Vagina (tissue), 2 donors: Measurements from ENCODE around the gene TGFBR3. TPM values are rescaled to one million over a fixed set of nuclear protein-coding genes. Genes with fewer than 3 reads are reported as not detected.
A peak's percentile ranks its signal among the peaks of the same experiment; 100 is the strongest.

ENCODE experiments used
- DNase-seq, 2 donors: peaks; one replicate each; pipeline ENCODE4 v3.0.0-alpha.2; 2017; ENCODE audit errors: extremely low spot score in 2 of 2
- H3K27ac ChIP-seq: fragments of 200-600 bp; sonication (generic); one replicate; pipeline ENCODE4 v1.5.1; 2019
- H3K27me3 ChIP-seq: fragments of 200-600 bp; sonication (generic); one replicate; pipeline ENCODE4 v1.5.1; 2019
- H3K36me3 ChIP-seq, 2 donors: fragments of 200-600 bp; sonication (generic); one replicate each; pipeline ENCODE4 v1.5.1; 2017 to 2019
- H3K4me1 ChIP-seq: fragments of 200-600 bp; sonication (generic); one replicate; pipeline ENCODE4 v1.5.1; 2019
- H3K4me3 ChIP-seq, 2 donors: fragments of 200-600 bp; sonication (generic); 1 replicate in 1 of 2; 2 replicates in 1 of 2; pipeline ENCODE4 v1.5.1; 2016 to 2019
- H3K9me3 ChIP-seq: fragments of 200-600 bp; sonication (generic); one replicate; pipeline ENCODE4 v1.5.1; 2019
- CTCF ChIP-seq, 3 experiments: fragments of 450-650 bp in 2 of 3; fragments of 200-600 bp in 1 of 3; sonication (generic) in 1 of 3; IDR thresholded peaks; one replicate each; pipeline ENCODE4 v1.5.1; 2017 to 2019; ENCODE audit warnings: antibody characterized with exemption in 3 of 3, mild to moderate bottlenecking in 2 of 3, moderate library complexity in 2 of 3
- POLR2A ChIP-seq, 2 donors: fragments of 450-650 bp; IDR thresholded peaks; one replicate each; pipeline ENCODE4 v1.6.1; 2017; ENCODE audit warnings: antibody characterized with exemption in 2 of 2, mild to moderate bottlenecking in 2 of 2, moderate library complexity in 2 of 2
- POLR2AphosphoS5 ChIP-seq, 2 donors: sonication (generic); formaldehyde crosslinking; IDR thresholded peaks; one replicate each; pipeline ENCODE4 v1.9.0; 2017; ENCODE audit warnings: antibody characterized with exemption in 2 of 2, mild to moderate bottlenecking in 2 of 2, low read depth in 1 of 2; ENCODE audit not compliant: insufficient read depth in 1 of 2
- intact Hi-C: fragments of 100-400 bp; cut with DNase I; formaldehyde crosslinking; loops from one replicate; pipeline ENCODE4 v1.15.1; 2023
- total RNA-seq: library from RNA; depleted of rRNA; stranded (reverse); fragments of >200 nt; gene quantifications from one replicate; pipeline ENCODE4 v1.2.3, GENCODE V29; 2016

Gene TGFBR3
- total RNA-seq, 1 donor from 2014 or later: 221 TPM

- H3K4me3 ChIP-seq: no peak overlapping the region
- no peaks in the 10 kb centered on the region for H3K9me3 ChIP-seq
- intact Hi-C loops: no loop called here
- peaks cover 43% of the 10 kb centered on the region for H3K4me1 ChIP-seq
- H3K36me3 ChIP-seq: peaks cover 0 to 9% of the 10 kb centered on the region in 2 donors
- no peaks in the 10 kb centered on the region for H3K27me3 ChIP-seq
- TF ChIP-seq CTCF (IDR thresholded peaks at IDR 0.05) (no peak), POLR2AphosphoS5 (IDR thresholded peaks at IDR 0.05; ENCODE audit: insufficient read depth in 1 of 2, low read depth in 1 of 2) (no peak), POLR2A (IDR thresholded peaks at IDR 0.05) (no peak)
- DNase-seq: no peak
- H3K27ac ChIP-seq: peak overlapping the region; percentile 67
These were observed 184.5 kb downstream of the TGFBR3 start for GRCh38 chr1:91701472-91701869.

- Histone ChIP-seq H3K36me3 (peaks cover 0 to 9% of the 10 kb centered on the region in 2 donors), H3K9me3 (no peaks in the 10 kb centered on the region), H3K27ac (peak overlapping the region; percentile 67), H3K27me3 (no peaks in the 10 kb centered on the region), H3K4me3 (no peak overlapping the region), H3K4me1 (peaks cover 43% of the 10 kb centered on the region)
- intact Hi-C loops: no loop called here
- DNase-seq: no peak
- TF ChIP-seq POLR2AphosphoS5 (IDR thresholded peaks at IDR 0.05; ENCODE audit: insufficient read depth in 1 of 2, low read depth in 1 of 2) (no peak), POLR2A (IDR thresholded peaks at IDR 0.05) (no peak), CTCF (IDR thresholded peaks at IDR 0.05) (no peak)
These were observed 185.0 kb downstream of the TGFBR3 start for GRCh38 chr1:91700771-91701471.

DNA sequence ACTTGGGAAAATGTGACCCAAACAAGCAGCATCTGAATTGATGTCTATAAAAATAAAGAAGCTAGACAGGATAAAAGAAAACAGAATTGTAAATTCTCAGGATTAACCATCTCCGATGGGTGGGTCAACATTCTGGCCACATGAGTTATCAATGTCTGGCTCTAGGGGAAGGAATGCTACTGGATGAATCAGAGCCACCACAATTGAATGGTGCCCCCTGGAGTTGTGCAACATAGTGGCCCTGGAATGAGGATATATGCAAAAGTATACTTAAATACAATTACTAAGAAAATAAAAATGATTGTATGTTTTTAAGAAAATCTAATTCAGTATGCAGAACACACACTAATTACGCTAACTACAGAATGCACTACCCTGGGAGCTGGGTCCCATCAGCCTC is 185.6 kb downstream of the TGFBR3 start:
- Histone ChIP-seq H3K9me3 (no peaks in the 10 kb centered on the region), H3K27me3 (no peaks in the 10 kb centered on the region), H3K36me3 (peaks cover 0 to 9% of the 10 kb centered on the region in 2 donors), H3K4me3 (no peak overlapping the region), H3K4me1 (peaks cover 43% of the 10 kb centered on the region), H3K27ac (peak overlapping the region; percentile 67)
- DNase-seq: no peak
- intact Hi-C loops: no loop called here
- TF ChIP-seq CTCF (IDR thresholded peaks at IDR 0.05) (no peak), POLR2AphosphoS5 (IDR thresholded peaks at IDR 0.05; ENCODE audit: insufficient read depth in 1 of 2, low read depth in 1 of 2) (no peak), POLR2A (IDR thresholded peaks at IDR 0.05) (no peak)

- H3K4me1 ChIP-seq: peaks cover 43% of the 10 kb centered on the region
- no peaks in the 10 kb centered on the region for H3K9me3 ChIP-seq
- no peak for DNase-seq
- intact Hi-C loops: no loop called here
- H3K27me3 ChIP-seq: no peaks in the 10 kb centered on the region
- H3K4me3 ChIP-seq: no peak overlapping the region
- H3K36me3 ChIP-seq: peaks cover 0 to 9% of the 10 kb centered on the region in 2 donors
- TF ChIP-seq POLR2AphosphoS5 (IDR thresholded peaks at IDR 0.05; ENCODE audit: insufficient read depth in 1 of 2, low read depth in 1 of 2) (no peak), POLR2A (IDR thresholded peaks at IDR 0.05) (no peak), CTCF (IDR thresholded peaks at IDR 0.05) (no peak)
- peak overlapping the region; percentile 67 for H3K27ac ChIP-seq
These were observed 186.5 kb downstream of the TGFBR3 start for GRCh38 chr1:91699339-91699974.

GRCh38 chr1:91697861-91698260 is 188.1 kb downstream of the TGFBR3 start:
- intact Hi-C loops: no loop called here
- H3K4me1 ChIP-seq: peaks cover 43% of the 10 kb centered on the region
- no peaks in the 10 kb centered on the region for H3K27me3 ChIP-seq
- no peaks in the 10 kb centered on the region for H3K9me3 ChIP-seq
- no peak for DNase-seq
- peaks cover 0 to 5% of the 10 kb centered on the region in 2 donors for H3K36me3 ChIP-seq
- no peak overlapping the region for H3K4me3 ChIP-seq
- no peak for TF ChIP-seq POLR2A (IDR thresholded peaks at IDR 0.05)
- no peak for TF ChIP-seq CTCF (IDR thresholded peaks at IDR 0.05)
- TF ChIP-seq POLR2AphosphoS5 (IDR thresholded peaks at IDR 0.05; ENCODE audit: insufficient read depth in 1 of 2, low read depth in 1 of 2): peak in 1 of 2 donors; percentile 52
- H3K27ac ChIP-seq: peak overlapping the region; percentile 67
